WTC11 (cell line): ENCODE measurements around the gene RPS5. TPM values are rescaled to one million over a fixed set of nuclear protein-coding genes. Genes with fewer than 3 reads are reported as not detected.

Experiments
- ATAC-seq: fragments of 200-7000 bp; cut with Tn5 transposase; 2 replicates; pipeline ENCODE4 v1.10.0; 2021; ENCODE audit warnings: mild to moderate bottlenecking, moderate library complexity
- CTCF ChIA-PET: fragments of 300-600 bp; sonication (Branson Sonifier 250); formaldehyde crosslinking; loops from one replicate; lab custom pipeline; 2021; ENCODE audit warnings: antibody characterized with exemption; lab: Charles Lee
- POLR2A ChIA-PET: fragments of 350-600 bp; sonication (Branson Sonifier 250); formaldehyde crosslinking; loops from one replicate; lab custom pipeline; 2021; ENCODE audit warnings: antibody characterized with exemption; lab: Charles Lee
- DNase-seq: peaks from one replicate; pipeline ENCODE4 v3.0.0; 2021; ENCODE audit warnings: low spot score
- H3K27ac Mint-ChIP-seq: 2 replicates; pipeline ENCODE4 v1.8.0; 2021; ENCODE audit warnings: mixed read lengths
- H3K27me3 Mint-ChIP-seq: 2 replicates; pipeline ENCODE4 v1.8.0; 2021; ENCODE audit warnings: low read depth, mild to moderate bottlenecking, moderate library complexity, mixed read lengths
- H3K36me3 Mint-ChIP-seq: 2 replicates; pipeline ENCODE4 v1.8.0; 2021; ENCODE audit warnings: mixed read lengths
- H3K4me1 Mint-ChIP-seq: 2 replicates; pipeline ENCODE4 v1.8.0; 2022; ENCODE audit warnings: mixed read lengths
- H3K4me3 Mint-ChIP-seq: 2 replicates; pipeline ENCODE4 v1.8.0; 2021; ENCODE audit warnings: mild to moderate bottlenecking, moderate library complexity, mixed read lengths
- H3K9me3 Mint-ChIP-seq: 2 replicates; pipeline ENCODE4 v1.8.0; 2021; ENCODE audit warnings: mixed read lengths
- ATF6 ChIP-seq: sonication (generic); formaldehyde crosslinking; IDR thresholded peaks from 2 replicates; pipeline ENCODE4 v1.8.1; 2023; ENCODE audit warnings: mild to moderate bottlenecking, missing genetic modification reagents
- CTCF ChIP-seq: fragments of 200-600 bp; IDR thresholded peaks from 2 replicates; pipeline ENCODE4 v1.8.0; 2022; ENCODE audit warnings: antibody characterized with exemption
- FOXP4 ChIP-seq: sonication (generic); formaldehyde crosslinking; IDR thresholded peaks from 2 replicates; pipeline ENCODE4 v1.8.0; 2022; ENCODE audit warnings: mild to moderate bottlenecking, missing genetic modification reagents
- HMGXB4 ChIP-seq: sonication (generic); formaldehyde crosslinking; IDR thresholded peaks from 2 replicates; pipeline ENCODE4 v1.8.1; 2023; ENCODE audit warnings: mild to moderate bottlenecking, moderate library complexity, missing genetic modification reagents
- MYBL2 ChIP-seq: sonication (generic); formaldehyde crosslinking; IDR thresholded peaks from 2 replicates; pipeline ENCODE4 v1.8.1; 2023; ENCODE audit warnings: mild to moderate bottlenecking, moderate library complexity, missing genetic modification reagents
- NFYB ChIP-seq: sonication (generic); formaldehyde crosslinking; conservative IDR thresholded peaks from 2 replicates; pipeline ENCODE4 v1.8.0; 2022; ENCODE audit warnings: low read depth, missing genetic modification reagents
- TP53 ChIP-seq: sonication (generic); formaldehyde crosslinking; IDR thresholded peaks from 2 replicates; pipeline ENCODE4 v1.8.1; 2023; ENCODE audit warnings: mild to moderate bottlenecking, missing genetic modification reagents
- ZMAT4 ChIP-seq: fragments of 250-450 bp; sonication (Bioruptor Pico); IDR thresholded peaks from 2 replicates; pipeline ENCODE4 v1.9.0; 2021; ENCODE audit warnings: mild to moderate bottlenecking
- ZNF263 ChIP-seq: sonication (generic); formaldehyde crosslinking; IDR thresholded peaks from 2 replicates; pipeline ENCODE4 v1.8.1; 2022; ENCODE audit warnings: low read depth, mild to moderate bottlenecking, moderate library complexity, missing genetic modification reagents
- ZNF423 ChIP-seq: fragments of 250-450 bp; sonication (Bioruptor Pico); IDR thresholded peaks from 2 replicates; pipeline ENCODE4 v2.1.2; 2022; ENCODE audit warnings: mild to moderate bottlenecking, moderate library complexity
- ZNF671 ChIP-seq: fragments of 250-450 bp; sonication (Bioruptor Pico); IDR thresholded peaks from 2 replicates; pipeline ENCODE4 v1.8.0; 2021; ENCODE audit warnings: mild to moderate bottlenecking
- total RNA-seq: library from RNA; stranded (reverse); gene quantifications from 3 replicates; pipeline ENCODE4 v1.2.3, GENCODE V29; 2021
- TF ChIP-seq, protein P1 (sequence below): sonication (generic); formaldehyde crosslinking; IDR thresholded peaks from 2 replicates; pipeline ENCODE4 v1.8.0; 2023; ENCODE audit warnings: missing genetic modification reagents, mild to moderate bottlenecking, borderline replicate concordance
- TF ChIP-seq, protein P2 (sequence below): sonication (generic); formaldehyde crosslinking; IDR thresholded peaks from 2 replicates; pipeline ENCODE4 v1.8.1; 2022; ENCODE audit warnings: low read depth, missing genetic modification reagents, borderline replicate concordance
- TF ChIP-seq, protein P3 (sequence below): fragments of 250-450 bp; sonication (Bioruptor Pico); IDR thresholded peaks from 2 replicates; pipeline ENCODE4 v1.9.0; 2021; ENCODE audit warnings: mild to moderate bottlenecking

The RPS5 gene
- total RNA-seq, 1 experiment from 2014 or later: 1,502 TPM

DNA sequence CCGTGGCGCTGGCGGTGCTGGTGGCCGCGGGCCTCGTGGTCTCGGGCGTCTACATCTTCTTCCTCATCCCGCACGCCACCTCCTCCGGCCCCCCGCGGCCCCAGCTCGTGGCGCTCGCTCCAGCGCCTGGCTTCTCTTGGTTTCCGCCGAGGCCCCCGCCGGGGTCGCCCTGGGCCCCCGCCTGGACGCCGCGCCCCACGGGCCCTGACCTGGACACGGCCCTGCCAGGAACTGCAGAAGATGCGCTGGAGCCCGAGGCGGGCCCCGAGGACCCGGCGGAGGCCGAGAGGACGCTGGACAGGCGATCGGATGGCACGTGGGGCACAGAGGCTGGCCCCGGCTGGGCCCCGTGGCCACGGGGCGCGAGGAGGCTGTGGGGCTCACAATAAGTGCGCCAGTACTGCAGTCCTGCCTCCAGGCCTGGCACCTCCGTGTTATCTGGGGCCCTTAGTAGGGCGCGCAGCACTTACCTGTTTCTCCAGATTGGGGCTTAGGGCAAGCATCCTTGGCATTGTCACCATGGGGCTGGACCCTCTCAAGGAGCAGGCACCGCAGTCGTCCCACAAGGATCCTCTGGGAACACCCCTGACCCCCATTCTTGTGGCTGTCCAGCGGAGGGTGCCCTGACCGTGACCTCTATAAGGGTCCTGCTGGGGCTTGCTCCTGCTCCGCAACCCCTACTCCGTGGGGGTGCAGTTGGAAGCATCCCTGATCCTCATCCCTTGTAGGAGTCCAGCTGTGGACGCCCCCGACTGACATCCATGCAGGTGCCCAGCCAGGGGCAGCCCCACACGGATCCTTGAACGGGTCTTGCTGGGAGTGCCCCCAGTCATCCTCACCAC lies 9.8 kb downstream of the RPS5 start:
- Mint-ChIP-seq H3K27me3 (peaks cover 36% of the 10 kb centered on the region), H3K9me3 (no peaks in the 10 kb centered on the region), H3K36me3 (peaks cover 27% of the 10 kb centered on the region), H3K4me3 (peak overlapping the region; percentile 50), H3K27ac (no peak overlapping the region), H3K4me1 (peaks cover 16% of the 10 kb centered on the region)
- no peak for ATAC-seq
- TF ChIP-seq ATF6 (CRISPR knock-in tag): no peak
- peak; percentile 47; the same call in 1 of the 2 replicates for TF ChIP-seq MYBL2 (CRISPR knock-in tag)
- TF ChIP-seq, protein P1, sequence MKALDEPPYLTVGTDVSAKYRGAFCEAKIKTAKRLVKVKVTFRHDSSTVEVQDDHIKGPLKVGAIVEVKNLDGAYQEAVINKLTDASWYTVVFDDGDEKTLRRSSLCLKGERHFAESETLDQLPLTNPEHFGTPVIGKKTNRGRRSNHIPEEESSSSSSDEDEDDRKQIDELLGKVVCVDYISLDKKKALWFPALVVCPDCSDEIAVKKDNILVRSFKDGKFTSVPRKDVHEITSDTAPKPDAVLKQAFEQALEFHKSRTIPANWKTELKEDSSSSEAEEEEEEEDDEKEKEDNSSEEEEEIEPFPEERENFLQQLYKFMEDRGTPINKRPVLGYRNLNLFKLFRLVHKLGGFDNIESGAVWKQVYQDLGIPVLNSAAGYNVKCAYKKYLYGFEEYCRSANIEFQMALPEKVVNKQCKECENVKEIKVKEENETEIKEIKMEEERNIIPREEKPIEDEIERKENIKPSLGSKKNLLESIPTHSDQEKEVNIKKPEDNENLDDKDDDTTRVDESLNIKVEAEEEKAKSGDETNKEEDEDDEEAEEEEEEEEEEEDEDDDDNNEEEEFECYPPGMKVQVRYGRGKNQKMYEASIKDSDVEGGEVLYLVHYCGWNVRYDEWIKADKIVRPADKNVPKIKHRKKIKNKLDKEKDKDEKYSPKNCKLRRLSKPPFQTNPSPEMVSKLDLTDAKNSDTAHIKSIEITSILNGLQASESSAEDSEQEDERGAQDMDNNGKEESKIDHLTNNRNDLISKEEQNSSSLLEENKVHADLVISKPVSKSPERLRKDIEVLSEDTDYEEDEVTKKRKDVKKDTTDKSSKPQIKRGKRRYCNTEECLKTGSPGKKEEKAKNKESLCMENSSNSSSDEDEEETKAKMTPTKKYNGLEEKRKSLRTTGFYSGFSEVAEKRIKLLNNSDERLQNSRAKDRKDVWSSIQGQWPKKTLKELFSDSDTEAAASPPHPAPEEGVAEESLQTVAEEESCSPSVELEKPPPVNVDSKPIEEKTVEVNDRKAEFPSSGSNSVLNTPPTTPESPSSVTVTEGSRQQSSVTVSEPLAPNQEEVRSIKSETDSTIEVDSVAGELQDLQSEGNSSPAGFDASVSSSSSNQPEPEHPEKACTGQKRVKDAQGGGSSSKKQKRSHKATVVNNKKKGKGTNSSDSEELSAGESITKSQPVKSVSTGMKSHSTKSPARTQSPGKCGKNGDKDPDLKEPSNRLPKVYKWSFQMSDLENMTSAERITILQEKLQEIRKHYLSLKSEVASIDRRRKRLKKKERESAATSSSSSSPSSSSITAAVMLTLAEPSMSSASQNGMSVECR (CRISPR knock-in tag): no peak
- TF ChIP-seq, protein P2, sequence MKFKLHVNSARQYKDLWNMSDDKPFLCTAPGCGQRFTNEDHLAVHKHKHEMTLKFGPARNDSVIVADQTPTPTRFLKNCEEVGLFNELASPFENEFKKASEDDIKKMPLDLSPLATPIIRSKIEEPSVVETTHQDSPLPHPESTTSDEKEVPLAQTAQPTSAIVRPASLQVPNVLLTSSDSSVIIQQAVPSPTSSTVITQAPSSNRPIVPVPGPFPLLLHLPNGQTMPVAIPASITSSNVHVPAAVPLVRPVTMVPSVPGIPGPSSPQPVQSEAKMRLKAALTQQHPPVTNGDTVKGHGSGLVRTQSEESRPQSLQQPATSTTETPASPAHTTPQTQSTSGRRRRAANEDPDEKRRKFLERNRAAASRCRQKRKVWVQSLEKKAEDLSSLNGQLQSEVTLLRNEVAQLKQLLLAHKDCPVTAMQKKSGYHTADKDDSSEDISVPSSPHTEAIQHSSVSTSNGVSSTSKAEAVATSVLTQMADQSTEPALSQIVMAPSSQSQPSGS: no peak
- TF ChIP-seq, protein P3, sequence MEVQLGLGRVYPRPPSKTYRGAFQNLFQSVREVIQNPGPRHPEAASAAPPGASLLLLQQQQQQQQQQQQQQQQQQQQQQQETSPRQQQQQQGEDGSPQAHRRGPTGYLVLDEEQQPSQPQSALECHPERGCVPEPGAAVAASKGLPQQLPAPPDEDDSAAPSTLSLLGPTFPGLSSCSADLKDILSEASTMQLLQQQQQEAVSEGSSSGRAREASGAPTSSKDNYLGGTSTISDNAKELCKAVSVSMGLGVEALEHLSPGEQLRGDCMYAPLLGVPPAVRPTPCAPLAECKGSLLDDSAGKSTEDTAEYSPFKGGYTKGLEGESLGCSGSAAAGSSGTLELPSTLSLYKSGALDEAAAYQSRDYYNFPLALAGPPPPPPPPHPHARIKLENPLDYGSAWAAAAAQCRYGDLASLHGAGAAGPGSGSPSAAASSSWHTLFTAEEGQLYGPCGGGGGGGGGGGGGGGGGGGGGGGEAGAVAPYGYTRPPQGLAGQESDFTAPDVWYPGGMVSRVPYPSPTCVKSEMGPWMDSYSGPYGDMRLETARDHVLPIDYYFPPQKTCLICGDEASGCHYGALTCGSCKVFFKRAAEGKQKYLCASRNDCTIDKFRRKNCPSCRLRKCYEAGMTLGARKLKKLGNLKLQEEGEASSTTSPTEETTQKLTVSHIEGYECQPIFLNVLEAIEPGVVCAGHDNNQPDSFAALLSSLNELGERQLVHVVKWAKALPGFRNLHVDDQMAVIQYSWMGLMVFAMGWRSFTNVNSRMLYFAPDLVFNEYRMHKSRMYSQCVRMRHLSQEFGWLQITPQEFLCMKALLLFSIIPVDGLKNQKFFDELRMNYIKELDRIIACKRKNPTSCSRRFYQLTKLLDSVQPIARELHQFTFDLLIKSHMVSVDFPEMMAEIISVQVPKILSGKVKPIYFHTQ (CRISPR knock-in tag): no peak
- ChIA-PET CTCF (interaction anchor here (1.1 to 1.7 kb wide), 3 partner anchors 24 to 184 kb away, joined by 3 to 5 read pairs (median 3); partner anchors contain the start of gene ZBTB45), POLR2A (interaction anchor here (0.6 to 1.5 kb wide), 4 partner anchors 12 to 73 kb away, joined by 3 read pairs; partner anchors contain the start of genes ZNF132, ZNF497 and ZNF584)
- peak; percentile 34 for DNase-seq

GRCh38 chr19:58397533-58398037 lies 10.5 kb downstream of the RPS5 start:
- peaks cover 24% of the 10 kb centered on the region for H3K36me3 Mint-ChIP-seq
- H3K4me3 Mint-ChIP-seq: peak overlapping the region; percentile 46
- DNase-seq (no peak), ATAC-seq (no peak)
- ChIA-PET POLR2A (interaction anchor here (0.6 to 1.5 kb wide), 3 partner anchors 11 to 43 kb away, joined by 3 read pairs; partner anchors contain the start of genes ZNF132, ZNF497 and ZNF584), CTCF (interaction anchor here (1.1 kb wide), 1 partner anchor 24 kb away, joined by 3 read pairs; no protein-coding TSS in a partner anchor)
- no peak overlapping the region for H3K27ac Mint-ChIP-seq
- peaks cover 36% of the 10 kb centered on the region for H3K27me3 Mint-ChIP-seq
- H3K4me1 Mint-ChIP-seq: peaks cover 16% of the 10 kb centered on the region
- no peaks in the 10 kb centered on the region for H3K9me3 Mint-ChIP-seq
- no peak for TF ChIP-seq ZNF263 (CRISPR knock-in tag)
- TF ChIP-seq ZNF423: no peak
- no peak for TF ChIP-seq HMGXB4 (CRISPR knock-in tag)
- TF ChIP-seq NFYB: no peak
- TF ChIP-seq FOXP4 (CRISPR knock-in tag): no peak
- TF ChIP-seq ZMAT4 (CRISPR knock-in tag): no peak
- no peak for TF ChIP-seq CTCF
- no peak for TF ChIP-seq ZNF671 (CRISPR knock-in tag)
- no peak for TF ChIP-seq TP53 (CRISPR knock-in tag)
